Measurements from ENCODE around the gene PPP1R9B.

PPP1R9B gene

DNA sequence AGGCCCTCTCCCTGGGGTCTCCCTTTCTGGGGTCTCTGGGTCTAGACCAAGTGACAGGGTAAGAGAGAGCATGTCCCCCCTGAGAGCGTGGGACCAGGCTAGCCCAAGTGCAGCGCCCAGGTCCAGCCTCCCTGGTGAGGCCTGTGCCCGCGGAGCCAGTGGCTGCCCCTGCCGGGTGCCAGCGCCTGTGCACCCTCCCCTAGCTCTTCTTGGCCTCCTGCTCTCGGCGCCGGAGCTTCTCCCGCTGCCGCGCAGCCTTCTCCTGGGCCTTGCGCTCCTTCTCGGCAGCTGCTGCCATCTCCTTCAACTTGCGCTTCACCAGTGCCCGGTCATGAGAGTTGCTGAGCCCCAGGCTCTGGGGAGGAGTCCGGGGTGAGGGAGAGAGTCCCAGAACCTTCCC, 37.8 kb downstream of the PPP1R9B start:
- Histone ChIP-seq H3K27ac (ENCODE audit: low read depth in 2 of 2, low read length in 2 of 2) (peak overlapping the region in 1 of 2 donors; percentile 43), H3K9ac (ENCODE audit: low read depth in 1 of 2, low read length in 2 of 2) (peak overlapping the region in 1 of 2 donors; percentile 35), H3K27me3 (ENCODE audit: control insufficient read depth in 2 of 2, insufficient read depth in 2 of 2, low read length in 2 of 2) (peaks cover 0 to 6% of the 10 kb centered on the region in 2 donors), H3K9me3 (ENCODE audit: control insufficient read depth in 2 of 2, low read length in 2 of 2) (no peaks in the 10 kb centered on the region), H3K36me3 (ENCODE audit: control insufficient read depth in 2 of 2, insufficient read depth in 2 of 2, low read length in 2 of 2) (peaks cover 3 to 21% of the 10 kb centered on the region in 2 donors), H3K4me1 (ENCODE audit: control insufficient read depth in 2 of 2, insufficient read depth in 2 of 2, low read length in 2 of 2) (peaks cover 16 to 27% of the 10 kb centered on the region in 2 donors), H3K4me3 (ENCODE audit: low read length in 2 of 2) (no peak overlapping the region)

DNA sequence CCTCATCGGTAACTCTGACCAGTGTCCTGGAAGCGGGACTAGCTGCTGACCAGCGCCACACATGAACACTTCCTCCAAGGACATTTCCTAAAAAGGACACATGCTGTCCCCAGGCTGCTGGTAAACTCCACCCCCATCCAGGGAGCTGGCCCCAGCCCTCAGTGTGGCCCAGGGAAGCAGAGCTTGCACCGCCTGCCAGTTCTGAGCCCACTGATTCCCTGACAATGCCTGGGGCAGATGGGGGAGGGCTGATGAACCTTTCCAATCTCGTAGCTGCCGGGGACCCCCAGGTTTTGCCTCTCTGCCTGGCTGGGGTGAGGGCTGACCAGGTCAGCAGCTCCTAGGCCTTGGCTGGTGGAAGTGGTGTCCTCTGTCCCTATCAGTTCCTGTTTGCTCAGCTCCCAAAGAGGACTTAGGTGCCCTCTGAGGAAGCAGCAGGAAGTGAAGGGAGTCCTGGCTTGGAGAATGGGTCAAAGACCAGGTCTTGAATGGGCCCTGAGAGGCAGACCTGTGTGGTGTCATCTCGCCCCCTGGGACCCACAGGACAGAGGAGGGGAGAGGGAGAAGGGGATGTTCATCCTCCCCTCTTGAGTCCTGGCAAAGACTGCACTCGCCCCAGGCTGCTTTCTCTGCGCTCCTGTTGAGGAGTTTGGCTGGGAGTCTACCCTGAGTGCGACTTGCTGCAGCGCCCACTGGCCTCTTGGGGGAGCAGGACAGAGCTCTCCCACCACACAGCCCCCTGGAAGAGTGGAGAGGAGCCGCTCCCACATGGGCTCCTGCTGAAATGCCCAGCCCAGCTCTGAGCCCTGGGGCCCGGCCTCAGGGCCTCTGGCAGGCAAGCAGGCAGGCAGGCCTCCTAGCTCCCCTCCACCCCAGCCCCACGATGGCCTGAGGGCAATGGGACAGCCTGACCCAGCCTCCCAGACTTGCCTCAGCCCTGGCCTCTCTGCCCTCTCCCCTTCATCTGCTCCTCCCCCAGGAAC, 38.5 kb downstream of the PPP1R9B start:
- H3K9ac ChIP-seq (ENCODE audit: low read depth in 1 of 2, low read length in 2 of 2), result peak overlapping the region; percentile 35 to 41
- H3K4me3 ChIP-seq (ENCODE audit: low read length in 2 of 2), result no peak overlapping the region
- no peaks in the 10 kb centered on the region for H3K9me3 ChIP-seq (ENCODE audit: control insufficient read depth in 2 of 2, low read length in 2 of 2)
- peaks cover 10 to 27% of the 10 kb centered on the region in 2 donors for H3K4me1 ChIP-seq (ENCODE audit: control insufficient read depth in 2 of 2, insufficient read depth in 2 of 2, low read length in 2 of 2)
- peaks cover 4 to 26% of the 10 kb centered on the region in 2 donors for H3K36me3 ChIP-seq (ENCODE audit: control insufficient read depth in 2 of 2, insufficient read depth in 2 of 2, low read length in 2 of 2)
- H3K27ac ChIP-seq (ENCODE audit: low read depth in 2 of 2, low read length in 2 of 2), result peak overlapping the region; percentile 43 to 67
- H3K27me3 ChIP-seq (ENCODE audit: control insufficient read depth in 2 of 2, insufficient read depth in 2 of 2, low read length in 2 of 2), result peaks cover 0 to 6% of the 10 kb centered on the region in 2 donors

DNA sequence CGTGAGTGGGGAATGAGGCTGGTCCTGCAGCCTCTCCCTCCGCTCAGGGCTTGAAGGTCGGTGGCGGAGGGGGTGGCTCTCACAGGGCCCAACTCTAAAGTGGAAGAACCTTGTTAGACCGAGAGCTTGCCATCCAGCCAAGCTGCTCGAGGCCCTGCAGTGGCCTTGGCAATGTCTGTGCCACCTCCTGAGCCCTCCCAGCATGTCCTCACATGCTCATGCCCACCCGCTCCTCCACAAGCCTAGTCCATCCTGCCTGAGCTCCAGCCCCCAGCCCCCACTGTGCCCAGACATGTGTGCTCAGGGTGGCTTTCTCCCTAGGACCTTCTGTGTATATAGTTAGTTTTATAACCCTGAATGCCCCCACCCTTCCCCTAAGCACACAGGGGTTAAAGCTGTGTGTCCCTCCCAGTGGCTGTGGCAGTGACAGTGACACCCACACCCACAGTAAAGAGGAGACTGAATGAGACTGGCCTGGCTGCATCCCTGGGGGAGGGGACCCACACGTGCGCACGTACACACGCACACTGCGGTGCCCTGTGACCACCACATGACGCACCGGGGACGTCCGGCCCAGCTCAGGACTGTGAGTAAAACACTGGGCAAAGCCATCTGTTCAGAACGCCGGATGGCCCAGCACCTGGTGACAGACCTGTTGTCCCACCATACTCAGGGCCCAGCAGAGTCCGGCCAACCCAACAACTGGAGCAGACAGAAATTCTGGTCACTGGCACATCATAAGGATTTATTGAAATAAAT, 39.7 kb downstream of the PPP1R9B start:
- Histone ChIP-seq H3K27ac (ENCODE audit: low read depth in 2 of 2, low read length in 2 of 2) (peak overlapping the region in 1 of 2 donors; percentile 60), H3K36me3 (ENCODE audit: control insufficient read depth in 2 of 2, insufficient read depth in 2 of 2, low read length in 2 of 2) (peaks cover 13 to 32% of the 10 kb centered on the region in 2 donors), H3K9ac (ENCODE audit: low read depth in 1 of 2, low read length in 2 of 2) (no peak overlapping the region)

DNA sequence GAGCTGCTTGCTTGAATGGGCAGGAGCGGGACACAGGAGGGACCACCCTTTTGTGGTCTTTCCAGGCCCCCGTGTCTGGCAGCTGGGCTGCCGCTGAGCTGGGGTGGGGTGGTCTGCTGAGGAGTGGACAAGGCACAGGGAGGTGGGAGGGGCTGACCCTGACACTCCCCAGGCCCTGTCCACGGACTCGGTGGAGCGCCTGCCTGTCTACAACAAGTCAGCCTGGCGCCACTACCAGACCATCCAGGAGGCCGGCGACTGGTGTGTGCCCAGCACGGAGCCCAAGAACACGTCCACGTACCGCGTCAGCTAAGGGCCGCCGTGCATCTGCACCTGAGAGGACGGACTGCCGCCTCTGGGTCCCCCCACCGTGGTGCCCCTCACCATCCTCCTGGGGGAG, 40.7 kb downstream of the PPP1R9B start:
- H3K4me1 ChIP-seq (ENCODE audit: control insufficient read depth in 2 of 2, insufficient read depth in 2 of 2, low read length in 2 of 2), result peaks cover 8 to 27% of the 10 kb centered on the region in 2 donors
- H3K36me3 ChIP-seq (ENCODE audit: control insufficient read depth in 2 of 2, insufficient read depth in 2 of 2, low read length in 2 of 2), result peaks cover 18 to 36% of the 10 kb centered on the region in 2 donors
- no peak overlapping the region for H3K4me3 ChIP-seq (ENCODE audit: low read length in 2 of 2)
- no peaks in the 10 kb centered on the region for H3K9me3 ChIP-seq (ENCODE audit: control insufficient read depth in 2 of 2, low read length in 2 of 2)
- no peak overlapping the region for H3K9ac ChIP-seq (ENCODE audit: low read depth in 1 of 2, low read length in 2 of 2)
- no peak overlapping the region for H3K27ac ChIP-seq (ENCODE audit: low read depth in 2 of 2, low read length in 2 of 2)
- no peaks in the 10 kb centered on the region for H3K27me3 ChIP-seq (ENCODE audit: control insufficient read depth in 2 of 2, insufficient read depth in 2 of 2, low read length in 2 of 2)

More for the DNA sequence above, 39.7 kb downstream of the PPP1R9B start:
- Histone ChIP-seq H3K4me1 (ENCODE audit: control insufficient read depth in 2 of 2, insufficient read depth in 2 of 2, low read length in 2 of 2) (peaks cover 8 to 27% of the 10 kb centered on the region in 2 donors), H3K27me3 (ENCODE audit: control insufficient read depth in 2 of 2, insufficient read depth in 2 of 2, low read length in 2 of 2) (no peaks in the 10 kb centered on the region), H3K9me3 (ENCODE audit: control insufficient read depth in 2 of 2, low read length in 2 of 2) (no peaks in the 10 kb centered on the region), H3K4me3 (ENCODE audit: low read length in 2 of 2) (no peak overlapping the region)

DNA sequence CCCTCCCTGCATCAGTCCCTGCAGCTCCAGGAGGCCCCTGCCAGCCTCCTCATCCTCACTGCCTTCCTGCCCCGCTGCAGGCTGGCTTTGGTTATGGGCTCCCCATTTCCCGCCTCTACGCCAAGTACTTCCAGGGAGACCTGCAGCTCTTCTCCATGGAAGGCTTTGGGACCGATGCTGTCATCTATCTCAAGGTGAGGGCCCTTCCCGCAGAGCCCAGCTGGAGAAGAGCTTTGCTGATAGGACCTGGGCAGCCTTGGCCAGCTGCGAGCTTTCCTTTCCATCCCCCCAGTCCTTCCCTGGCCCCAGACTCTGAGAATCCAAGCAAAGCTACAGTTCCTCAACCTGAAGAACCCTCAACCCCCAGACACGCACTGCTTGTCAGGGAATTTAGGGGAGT, 41.3 kb downstream of the PPP1R9B start:
- Histone ChIP-seq H3K4me3 (ENCODE audit: low read length in 2 of 2) (no peak overlapping the region), H3K9ac (ENCODE audit: low read depth in 1 of 2, low read length in 2 of 2) (no peak overlapping the region), H3K4me1 (ENCODE audit: control insufficient read depth in 2 of 2, insufficient read depth in 2 of 2, low read length in 2 of 2) (peaks cover 8 to 25% of the 10 kb centered on the region in 2 donors), H3K27ac (ENCODE audit: low read depth in 2 of 2, low read length in 2 of 2) (no peak overlapping the region), H3K9me3 (ENCODE audit: control insufficient read depth in 2 of 2, low read length in 2 of 2) (no peaks in the 10 kb centered on the region), H3K36me3 (ENCODE audit: control insufficient read depth in 2 of 2, insufficient read depth in 2 of 2, low read length in 2 of 2) (peaks cover 18 to 36% of the 10 kb centered on the region in 2 donors), H3K27me3 (ENCODE audit: control insufficient read depth in 2 of 2, insufficient read depth in 2 of 2, low read length in 2 of 2) (no peaks in the 10 kb centered on the region)

DNA sequence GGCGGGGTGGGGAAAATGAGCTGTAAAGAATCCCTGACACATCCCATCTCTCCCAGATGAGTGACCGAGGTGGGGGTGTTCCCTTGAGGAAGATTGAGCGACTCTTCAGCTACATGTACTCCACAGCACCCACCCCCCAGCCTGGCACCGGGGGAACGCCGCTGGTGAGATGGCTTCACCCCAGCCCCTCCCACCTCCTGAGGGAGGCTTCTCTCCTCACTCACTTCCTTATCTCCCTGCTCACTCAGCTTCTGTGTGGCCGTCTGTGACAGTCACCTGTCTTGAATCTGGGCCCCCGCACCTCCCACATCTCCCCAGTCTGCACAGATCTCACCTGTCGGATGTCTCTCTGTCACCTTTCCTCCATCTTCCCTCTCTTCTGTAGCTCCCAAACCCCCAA, 41.9 kb downstream of the PPP1R9B start:
- peaks cover 18 to 37% of the 10 kb centered on the region in 2 donors for H3K36me3 ChIP-seq (ENCODE audit: control insufficient read depth in 2 of 2, insufficient read depth in 2 of 2, low read length in 2 of 2)
- H3K27me3 ChIP-seq (ENCODE audit: control insufficient read depth in 2 of 2, insufficient read depth in 2 of 2, low read length in 2 of 2), result no peaks in the 10 kb centered on the region
- H3K4me3 ChIP-seq (ENCODE audit: low read length in 2 of 2), result no peak overlapping the region
- H3K4me1 ChIP-seq (ENCODE audit: control insufficient read depth in 2 of 2, insufficient read depth in 2 of 2, low read length in 2 of 2), result peaks cover 8 to 25% of the 10 kb centered on the region in 2 donors
- H3K9ac ChIP-seq (ENCODE audit: low read depth in 1 of 2, low read length in 2 of 2), result no peak overlapping the region
- no peaks in the 10 kb centered on the region for H3K9me3 ChIP-seq (ENCODE audit: control insufficient read depth in 2 of 2, low read length in 2 of 2)
- H3K27ac ChIP-seq (ENCODE audit: low read depth in 2 of 2, low read length in 2 of 2), result no peak overlapping the region

DNA sequence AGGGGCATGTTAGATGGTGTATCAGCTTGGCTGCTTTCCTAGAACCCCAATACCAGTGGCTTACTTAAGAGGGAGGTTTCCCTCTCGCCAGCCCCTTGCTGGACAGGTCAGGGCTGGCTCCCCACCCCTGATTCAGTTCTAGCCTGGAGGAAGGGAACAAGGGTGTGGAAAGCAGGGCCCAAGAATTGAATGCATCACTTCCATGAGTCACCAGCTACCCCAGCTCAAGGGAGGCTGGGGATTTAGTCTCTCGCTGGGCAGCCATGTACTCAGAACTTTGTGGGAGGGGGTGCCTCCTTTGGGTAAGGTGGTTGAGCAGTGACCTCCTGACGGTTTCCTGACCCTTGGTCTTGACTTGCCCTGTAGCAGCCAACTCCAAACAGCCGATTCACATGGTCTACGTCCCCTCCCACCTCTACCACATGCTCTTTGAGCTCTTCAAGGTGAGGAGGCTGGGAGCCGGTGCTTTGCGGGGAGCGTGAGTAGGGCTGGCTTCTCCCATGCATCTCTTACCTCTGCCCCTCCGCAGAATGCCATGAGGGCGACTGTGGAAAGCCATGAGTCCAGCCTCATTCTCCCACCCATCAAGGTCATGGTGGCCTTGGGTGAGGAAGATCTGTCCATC, 42.6 kb downstream of the PPP1R9B start:
- Histone ChIP-seq H3K9ac (ENCODE audit: low read depth in 1 of 2, low read length in 2 of 2) (no peak overlapping the region), H3K36me3 (ENCODE audit: control insufficient read depth in 2 of 2, insufficient read depth in 2 of 2, low read length in 2 of 2) (peaks cover 18 to 42% of the 10 kb centered on the region in 2 donors), H3K9me3 (ENCODE audit: control insufficient read depth in 2 of 2, low read length in 2 of 2) (no peaks in the 10 kb centered on the region), H3K4me3 (ENCODE audit: low read length in 2 of 2) (no peak overlapping the region), H3K27ac (ENCODE audit: low read depth in 2 of 2, low read length in 2 of 2) (no peak overlapping the region), H3K27me3 (ENCODE audit: control insufficient read depth in 2 of 2, insufficient read depth in 2 of 2, low read length in 2 of 2) (no peaks in the 10 kb centered on the region), H3K4me1 (ENCODE audit: control insufficient read depth in 2 of 2, insufficient read depth in 2 of 2, low read length in 2 of 2) (peaks cover 15 to 28% of the 10 kb centered on the region in 2 donors)

DNA sequence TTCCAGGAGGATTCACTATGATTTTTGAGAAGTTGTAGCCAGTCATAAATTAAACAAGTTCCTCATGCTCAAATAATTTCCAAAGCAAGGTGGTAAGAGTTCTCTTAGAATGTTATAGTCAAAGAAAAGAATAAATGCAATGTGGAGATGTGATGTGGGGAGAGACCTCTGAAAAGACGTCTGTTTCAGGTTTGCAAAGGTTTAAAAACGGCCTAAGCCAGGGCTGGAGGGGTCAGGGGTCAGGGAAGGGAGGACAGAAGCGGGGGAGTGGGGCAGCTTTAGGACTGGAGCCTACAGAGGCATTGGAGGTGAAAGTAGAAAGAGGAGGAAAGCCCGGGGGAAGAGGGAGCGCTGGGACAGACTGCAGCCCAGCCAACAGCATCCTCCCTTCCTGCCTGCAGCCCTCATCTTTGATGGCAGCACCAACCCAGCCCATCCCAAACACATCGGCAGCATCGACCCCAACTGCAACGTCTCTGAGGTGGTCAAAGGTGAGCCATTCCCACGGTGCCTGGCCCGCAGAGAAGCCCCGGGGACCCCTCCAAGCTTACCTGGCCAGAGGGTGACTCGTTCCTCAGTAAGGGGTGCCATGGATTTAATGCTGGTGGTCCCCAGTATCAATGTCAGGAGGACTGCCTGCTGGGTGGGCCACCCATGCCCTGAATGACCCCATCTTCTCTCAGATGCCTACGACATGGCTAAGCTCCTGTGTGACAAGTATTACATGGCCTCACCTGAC, 43.9 kb downstream of the PPP1R9B start:
- no peak overlapping the region for H3K27ac ChIP-seq (ENCODE audit: low read depth in 2 of 2, low read length in 2 of 2)
- H3K9ac ChIP-seq (ENCODE audit: low read depth in 1 of 2, low read length in 2 of 2), result no peak overlapping the region
- peaks cover 21 to 30% of the 10 kb centered on the region in 2 donors for H3K4me1 ChIP-seq (ENCODE audit: control insufficient read depth in 2 of 2, insufficient read depth in 2 of 2, low read length in 2 of 2)

DNA sequence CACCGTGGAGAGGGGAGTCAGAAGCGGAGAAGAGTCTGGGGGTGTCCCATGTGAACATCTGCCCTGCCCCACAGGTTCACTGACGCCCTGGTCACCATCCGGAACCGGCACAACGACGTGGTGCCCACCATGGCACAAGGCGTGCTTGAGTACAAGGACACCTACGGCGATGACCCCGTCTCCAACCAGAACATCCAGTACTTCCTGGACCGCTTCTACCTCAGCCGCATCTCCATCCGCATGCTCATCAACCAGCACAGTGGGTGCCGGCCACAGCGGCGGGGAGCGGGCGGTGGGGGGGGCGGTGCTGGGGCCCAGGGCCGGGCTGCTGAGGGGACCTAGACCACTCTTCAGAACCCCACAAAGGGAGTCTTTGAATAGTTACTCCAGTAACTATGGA, 44.7 kb downstream of the PPP1R9B start:
- Histone ChIP-seq H3K4me1 (ENCODE audit: control insufficient read depth in 2 of 2, insufficient read depth in 2 of 2, low read length in 2 of 2) (peaks cover 25 to 31% of the 10 kb centered on the region in 2 donors), H3K9me3 (ENCODE audit: control insufficient read depth in 2 of 2, low read length in 2 of 2) (no peaks in the 10 kb centered on the region), H3K27me3 (ENCODE audit: control insufficient read depth in 2 of 2, insufficient read depth in 2 of 2, low read length in 2 of 2) (no peaks in the 10 kb centered on the region), H3K27ac (ENCODE audit: low read depth in 2 of 2, low read length in 2 of 2) (no peak overlapping the region), H3K9ac (ENCODE audit: low read depth in 1 of 2, low read length in 2 of 2) (no peak overlapping the region), H3K36me3 (ENCODE audit: control insufficient read depth in 2 of 2, insufficient read depth in 2 of 2, low read length in 2 of 2) (peaks cover 18 to 42% of the 10 kb centered on the region in 2 donors), H3K4me3 (ENCODE audit: low read length in 2 of 2) (no peak overlapping the region)

More for the DNA sequence above, 43.9 kb downstream of the PPP1R9B start:
- no peak overlapping the region for H3K4me3 ChIP-seq (ENCODE audit: low read length in 2 of 2)
- H3K9me3 ChIP-seq (ENCODE audit: control insufficient read depth in 2 of 2, low read length in 2 of 2), result no peaks in the 10 kb centered on the region
- H3K36me3 ChIP-seq (ENCODE audit: control insufficient read depth in 2 of 2, insufficient read depth in 2 of 2, low read length in 2 of 2), result peaks cover 18 to 42% of the 10 kb centered on the region in 2 donors
- no peaks in the 10 kb centered on the region for H3K27me3 ChIP-seq (ENCODE audit: control insufficient read depth in 2 of 2, insufficient read depth in 2 of 2, low read length in 2 of 2)

Measured in mucosa of rectum (tissue), 2 donors.